ENCODE results near the gene KDF1. TPM values are rescaled to one million over a fixed set of nuclear protein-coding genes. Genes with fewer than 3 reads are reported as not detected.

Gene KDF1
- total and polyA plus RNA-seq, 12 donors: 0.15 to 0.26 (median 0.22) TPM; not detected in 7

- peak overlapping the region in 3 of 10 donors; percentile 56 to 59 (median 59) for H3K4me3 ChIP-seq
- H3K27me3 ChIP-seq: no peaks in the 10 kb centered on the region
- intact Hi-C loops (cut with DNase I): no loop called here
- no peak overlapping the region for H3K27ac ChIP-seq
- H3K4me1 ChIP-seq: peaks cover 0 to 28% (median 4%) of the 10 kb centered on the region in 9 donors
- 83 to 94% methylated on average over 8 of the region's 8 CpGs for WGBS, 2 donors
- H3K9me3 ChIP-seq: no peaks in the 10 kb centered on the region
- ATAC-seq: no peak
- DNase-seq: no peak
- TF ChIP-seq, protein P1, sequence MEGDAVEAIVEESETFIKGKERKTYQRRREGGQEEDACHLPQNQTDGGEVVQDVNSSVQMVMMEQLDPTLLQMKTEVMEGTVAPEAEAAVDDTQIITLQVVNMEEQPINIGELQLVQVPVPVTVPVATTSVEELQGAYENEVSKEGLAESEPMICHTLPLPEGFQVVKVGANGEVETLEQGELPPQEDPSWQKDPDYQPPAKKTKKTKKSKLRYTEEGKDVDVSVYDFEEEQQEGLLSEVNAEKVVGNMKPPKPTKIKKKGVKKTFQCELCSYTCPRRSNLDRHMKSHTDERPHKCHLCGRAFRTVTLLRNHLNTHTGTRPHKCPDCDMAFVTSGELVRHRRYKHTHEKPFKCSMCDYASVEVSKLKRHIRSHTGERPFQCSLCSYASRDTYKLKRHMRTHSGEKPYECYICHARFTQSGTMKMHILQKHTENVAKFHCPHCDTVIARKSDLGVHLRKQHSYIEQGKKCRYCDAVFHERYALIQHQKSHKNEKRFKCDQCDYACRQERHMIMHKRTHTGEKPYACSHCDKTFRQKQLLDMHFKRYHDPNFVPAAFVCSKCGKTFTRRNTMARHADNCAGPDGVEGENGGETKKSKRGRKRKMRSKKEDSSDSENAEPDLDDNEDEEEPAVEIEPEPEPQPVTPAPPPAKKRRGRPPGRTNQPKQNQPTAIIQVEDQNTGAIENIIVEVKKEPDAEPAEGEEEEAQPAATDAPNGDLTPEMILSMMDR (IDR thresholded peaks at IDR 0.05): no peak
- peaks cover 0 to 9% (median 0%) of the 10 kb centered on the region in 9 donors for H3K36me3 ChIP-seq
These were observed 48.7 kb downstream of the KDF1 start for GRCh38 chr1:26911399-26912146.

DNA sequence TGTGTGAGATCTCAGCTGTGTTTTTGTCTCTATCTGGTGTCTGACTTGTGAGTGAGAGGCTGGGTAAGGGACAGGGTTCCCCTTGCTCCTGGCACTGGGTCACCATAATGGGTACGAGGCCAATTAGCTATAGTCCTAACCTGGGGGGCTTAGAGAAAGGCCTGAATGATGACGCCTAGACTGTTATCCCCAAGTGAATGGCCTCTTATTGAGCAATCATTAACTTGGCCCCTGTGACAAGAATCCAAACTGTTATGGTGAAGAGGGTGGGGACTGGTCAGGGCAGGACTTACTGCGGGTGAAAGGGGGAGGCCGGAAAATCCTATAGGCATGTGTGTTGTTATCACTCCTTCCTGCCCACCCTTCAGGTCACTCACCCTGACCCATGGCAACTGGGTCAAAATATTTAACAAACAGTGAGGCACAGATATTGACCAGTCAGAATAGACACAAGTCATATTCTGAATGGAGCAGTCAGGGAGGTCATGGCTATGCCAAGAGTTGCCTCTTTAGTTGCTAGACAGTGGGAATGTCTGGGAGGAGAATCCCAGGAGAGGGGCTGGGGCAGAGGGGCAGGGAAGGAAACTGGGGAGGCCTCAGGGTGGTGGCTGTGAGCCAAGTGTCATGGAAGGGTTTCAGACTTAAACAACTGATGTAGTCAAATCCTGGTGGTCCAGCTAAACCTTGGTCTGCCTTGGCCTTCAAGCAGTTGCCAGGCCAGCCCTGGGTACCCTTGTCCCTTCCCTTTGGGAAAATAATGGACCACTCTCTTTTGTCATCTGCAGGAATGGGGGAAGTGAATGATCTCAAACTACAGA lies 49.7 kb downstream of the KDF1 start:
- ATAC-seq (no peak), DNase-seq (no peak)
- H3K36me3 ChIP-seq: peaks cover 0 to 9% (median 0%) of the 10 kb centered on the region in 9 donors
- WGBS, 2 donors: 75 to 76% methylated on average over 4 of the region's 4 CpGs
- H3K4me1 ChIP-seq: peaks cover 0 to 27% (median 4%) of the 10 kb centered on the region in 9 donors
- H3K27ac ChIP-seq: no peak overlapping the region
- H3K4me3 ChIP-seq: no peak overlapping the region
- no peaks in the 10 kb centered on the region for H3K27me3 ChIP-seq
- intact Hi-C loops (cut with DNase I): no loop called here
- no peaks in the 10 kb centered on the region for H3K9me3 ChIP-seq
- TF ChIP-seq, protein P1 (IDR thresholded peaks at IDR 0.05): no peak

DNA sequence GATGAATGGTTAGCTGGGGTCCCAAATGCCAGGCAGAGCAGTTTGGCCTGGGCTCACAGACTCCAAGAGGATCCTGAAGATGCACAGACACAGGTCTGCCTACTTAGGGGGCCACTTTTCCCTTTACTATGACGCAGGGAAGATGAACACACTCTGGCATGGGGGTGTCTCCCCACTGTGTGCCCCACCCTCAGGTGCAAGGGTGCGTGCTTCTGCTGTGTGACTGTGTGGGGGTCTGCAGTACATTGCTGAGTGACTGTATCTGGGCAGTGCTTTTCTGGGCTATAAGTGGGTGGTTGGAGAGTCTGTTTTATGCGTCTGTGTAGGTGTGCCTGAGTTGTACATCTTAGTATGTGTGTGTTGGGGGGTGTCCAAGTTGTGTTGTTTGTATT lies 50.3 kb downstream of the KDF1 start:
- intact Hi-C loops (cut with DNase I): no loop called here
- 55 to 84% methylated on average over 3 of the region's 3 CpGs for WGBS, 2 donors
- Histone ChIP-seq H3K27me3 (no peaks in the 10 kb centered on the region), H3K4me3 (no peak overlapping the region), H3K36me3 (peaks cover 0 to 9% (median 0%) of the 10 kb centered on the region in 9 donors), H3K9me3 (no peaks in the 10 kb centered on the region), H3K27ac (no peak overlapping the region), H3K4me1 (peaks cover 0 to 21% (median 4%) of the 10 kb centered on the region in 9 donors)
- ATAC-seq (no peak), DNase-seq (no peak)
- TF ChIP-seq, protein P1 (IDR thresholded peaks at IDR 0.05): no peak

GRCh38 chr1:26907071-26907917 lies 53.0 kb downstream of the KDF1 start:
- H3K27me3 ChIP-seq: no peaks in the 10 kb centered on the region
- 63 to 68% methylated on average over 6 of the region's 6 CpGs for WGBS, 2 donors
- TF ChIP-seq, protein P1 (IDR thresholded peaks at IDR 0.05): no peak
- peaks cover 0 to 10% (median 0%) of the 10 kb centered on the region in 9 donors for H3K4me1 ChIP-seq
- H3K36me3 ChIP-seq: peaks cover 0 to 9% (median 0%) of the 10 kb centered on the region in 9 donors
- no peak for DNase-seq
- peak in 2 of 8 donors; percentile 19 to 69 for ATAC-seq
- H3K4me3 ChIP-seq: no peak overlapping the region
- intact Hi-C loops (cut with DNase I): no loop called here
- no peak overlapping the region for H3K27ac ChIP-seq
- no peaks in the 10 kb centered on the region for H3K9me3 ChIP-seq

All from heart right ventricle (tissue), 16 donors.